HUES48 (cell line): Measurements from ENCODE around the gene N4BP3.
"Not testable (repeated sequence)": the region's sequence is repeated elsewhere in the genome, so short reads cannot be mapped to it uniquely, and the experiment has no call there.

Experiments
- H3K27ac ChIP-seq: one replicate; pipeline ENCODE4 v1.7.0; 2013; ENCODE audit warnings: low read depth, low read length, inconsistent platforms
- H3K27me3 ChIP-seq: 2 replicates; pipeline ENCODE4 v1.6.1; 2013; ENCODE audit warnings: mild to moderate bottlenecking, low read length; ENCODE audit not compliant: control insufficient read depth, insufficient read depth
- H3K36me3 ChIP-seq: 2 replicates; pipeline ENCODE4 v1.6.1; 2013; ENCODE audit warnings: low read length; ENCODE audit not compliant: control insufficient read depth, insufficient read depth
- H3K4me1 ChIP-seq: 2 replicates; pipeline ENCODE4 v1.6.1; 2013; ENCODE audit warnings: mild to moderate bottlenecking, low read length; ENCODE audit not compliant: control insufficient read depth, insufficient read depth
- H3K4me3 ChIP-seq: 2 replicates; pipeline ENCODE4 v1.5.1; 2013; ENCODE audit warnings: mild to moderate bottlenecking, low read depth, low read length
- H3K9ac ChIP-seq: 2 replicates; pipeline ENCODE4 v1.6.1; 2013; ENCODE audit warnings: mild to moderate bottlenecking, low read depth, low read length, moderate library complexity
- H3K9me3 ChIP-seq: 2 replicates; pipeline ENCODE4 v1.6.1; 2013; ENCODE audit warnings: low read length; ENCODE audit not compliant: control insufficient read depth, insufficient read depth

The N4BP3 gene

DNA sequence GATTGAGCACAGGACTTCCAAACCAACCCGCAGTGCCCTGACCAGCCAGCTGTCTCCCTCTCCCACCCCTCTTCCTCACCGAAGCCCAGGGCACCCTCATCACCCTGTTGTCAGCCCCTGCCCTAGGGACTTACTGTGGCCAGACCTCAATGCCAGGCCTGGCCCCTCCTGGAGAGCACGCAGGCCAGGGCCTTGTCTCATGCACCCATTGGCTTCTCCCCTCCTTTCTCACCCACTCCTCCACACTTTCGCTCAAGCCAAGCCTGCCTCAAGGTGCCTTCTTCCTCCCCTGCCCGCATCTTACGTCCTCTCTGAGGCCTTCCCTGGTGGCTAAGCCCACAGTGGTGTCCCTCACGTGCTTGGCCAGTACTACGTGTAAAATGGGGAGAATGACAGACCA lies 33.3 kb upstream of the N4BP3 start:
- no peak overlapping the region for H3K4me3 ChIP-seq
- no peak overlapping the region for H3K9ac ChIP-seq
- no peaks in the 10 kb centered on the region for H3K9me3 ChIP-seq
- peaks cover 9% of the 10 kb centered on the region; the same call in 1 of the 2 replicates for H3K4me1 ChIP-seq
- H3K27ac ChIP-seq: no peak overlapping the region
- no peaks in the 10 kb centered on the region for H3K36me3 ChIP-seq
- peaks cover 8% of the 10 kb centered on the region for H3K27me3 ChIP-seq

- no peaks in the 10 kb centered on the region for H3K36me3 ChIP-seq
- H3K9me3 ChIP-seq: no peaks in the 10 kb centered on the region
- H3K27ac ChIP-seq: no peak overlapping the region
- peaks cover 8% of the 10 kb centered on the region; the same call in 1 of the 2 replicates for H3K4me1 ChIP-seq
- no peak overlapping the region for H3K9ac ChIP-seq
- H3K4me3 ChIP-seq: no peak overlapping the region
- H3K27me3 ChIP-seq: peaks cover under 1% of the 10 kb centered on the region; the same call in 1 of the 2 replicates
These were observed 32.5 kb upstream of the N4BP3 start for GRCh38 chr5:178080618-178081410.

GRCh38 chr5:178081571-178082243 lies 31.6 kb upstream of the N4BP3 start:
- no peak overlapping the region for H3K27ac ChIP-seq
- no peak overlapping the region for H3K9ac ChIP-seq
- H3K9me3 ChIP-seq: no peaks in the 10 kb centered on the region
- H3K36me3 ChIP-seq: no peaks in the 10 kb centered on the region
- H3K4me1 ChIP-seq: peaks cover 6% of the 10 kb centered on the region; the same call in 1 of the 2 replicates
- H3K27me3 ChIP-seq: no peaks in the 10 kb centered on the region
- no peak overlapping the region for H3K4me3 ChIP-seq

DNA sequence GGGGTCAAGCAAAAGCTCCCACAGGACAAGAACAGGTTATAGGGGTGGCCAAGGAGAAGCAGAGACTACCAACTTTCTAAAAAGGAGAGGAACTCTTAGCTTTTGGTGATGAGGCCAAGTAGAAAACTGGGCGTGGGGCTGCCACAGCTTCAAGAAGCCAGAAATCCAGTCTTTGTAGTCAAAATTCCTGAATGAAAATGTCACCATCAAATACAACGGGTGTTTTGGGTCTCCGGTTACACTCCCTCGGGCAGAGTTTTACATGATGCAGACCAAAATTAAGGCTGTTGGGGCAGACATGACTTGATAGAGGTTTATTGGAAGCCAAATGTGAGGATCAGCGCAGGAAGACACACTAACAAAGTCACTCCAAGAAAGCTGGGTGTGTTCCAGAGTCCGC lies 29.4 kb upstream of the N4BP3 start:
- Histone ChIP-seq H3K27me3 (no peaks in the 10 kb centered on the region), H3K27ac (no peak overlapping the region), H3K36me3 (no peaks in the 10 kb centered on the region), H3K4me3 (no peak overlapping the region), H3K4me1 (no peaks in the 10 kb centered on the region), H3K9ac (no peak overlapping the region), H3K9me3 (no peaks in the 10 kb centered on the region)

DNA sequence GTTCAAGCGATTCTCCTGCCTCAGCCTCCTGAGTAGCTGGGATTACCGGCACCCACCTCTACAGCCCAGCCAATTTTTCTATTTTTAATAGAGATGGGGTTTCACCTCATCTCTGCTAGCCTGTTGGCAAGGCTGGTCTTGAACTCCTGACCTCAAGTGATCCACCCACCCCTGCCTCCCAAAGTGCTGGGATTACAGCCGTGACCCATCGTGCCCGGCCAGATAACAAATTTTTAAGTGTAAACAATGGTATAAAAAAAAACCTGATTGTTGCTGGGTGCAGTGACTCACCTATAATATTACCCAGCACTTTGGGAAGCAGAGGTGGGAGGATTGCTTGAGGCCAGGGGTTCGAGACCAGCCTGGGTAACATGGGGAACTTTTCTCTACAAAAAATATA lies 28.0 kb upstream of the N4BP3 start:
- Histone ChIP-seq H3K9me3 (no peaks in the 10 kb centered on the region), H3K27me3 (no peaks in the 10 kb centered on the region), H3K27ac (no peak overlapping the region), H3K36me3 (no peaks in the 10 kb centered on the region), H3K4me1 (no peaks in the 10 kb centered on the region), H3K4me3 (no peak overlapping the region), H3K9ac (no peak overlapping the region)

DNA sequence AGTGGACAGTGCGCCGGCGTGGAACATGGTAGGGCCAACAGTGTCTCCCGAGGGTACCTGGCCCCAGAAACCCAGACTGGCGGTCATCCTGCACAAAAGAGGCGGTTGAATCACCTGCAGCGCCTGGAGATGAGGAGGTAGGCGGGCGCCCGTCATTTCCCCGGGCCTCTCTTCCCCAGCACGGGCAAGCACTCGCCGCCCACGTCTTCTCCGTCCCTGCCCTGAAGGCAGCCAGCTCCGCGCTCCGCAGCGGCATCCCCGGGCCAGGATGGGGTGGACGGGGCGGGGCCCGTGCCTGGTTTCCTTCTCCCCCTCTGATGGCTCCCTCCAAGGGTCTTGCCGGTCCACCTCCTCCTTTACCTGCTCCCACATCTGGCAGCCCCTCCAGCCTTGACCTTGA lies 27.1 kb upstream of the N4BP3 start:
- Histone ChIP-seq H3K4me1 (no peaks in the 10 kb centered on the region), H3K9ac (no peak overlapping the region)

GRCh38 chr5:178087199-178087598 lies 26.1 kb upstream of the N4BP3 start:
- H3K4me3 ChIP-seq, H3K27ac ChIP-seq, H3K27me3 ChIP-seq, H3K9me3 ChIP-seq, H3K36me3 ChIP-seq, H3K4me1 ChIP-seq, H3K9ac ChIP-seq: not testable (repeated sequence)

More for the DNA sequence above, 27.1 kb upstream of the N4BP3 start:
- H3K27ac ChIP-seq: no peak overlapping the region
- H3K9me3 ChIP-seq: no peaks in the 10 kb centered on the region
- H3K27me3 ChIP-seq: no peaks in the 10 kb centered on the region
- H3K36me3 ChIP-seq: no peaks in the 10 kb centered on the region
- H3K4me3 ChIP-seq: no peak overlapping the region

DNA sequence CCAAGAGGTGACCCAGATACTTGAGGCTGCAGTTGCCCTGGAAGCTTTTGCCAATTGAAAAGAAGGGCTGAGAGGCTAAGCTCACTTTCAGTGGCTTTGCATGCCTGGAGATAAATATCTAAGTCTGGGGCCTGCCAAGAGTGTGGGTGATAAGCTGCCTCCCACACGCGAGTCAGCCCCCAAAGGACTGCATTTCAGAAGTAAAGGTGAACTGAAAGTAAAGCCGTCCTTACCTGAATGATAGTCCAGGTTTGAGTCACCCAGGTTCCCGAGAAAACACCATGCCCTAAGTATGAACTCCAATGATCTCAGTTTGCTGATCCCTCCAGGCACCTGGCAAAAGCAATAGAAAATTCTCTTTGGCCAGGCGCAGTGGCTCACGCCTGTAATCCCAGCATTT lies 22.5 kb upstream of the N4BP3 start:
- no peak overlapping the region for H3K27ac ChIP-seq
- no peaks in the 10 kb centered on the region for H3K9me3 ChIP-seq
- H3K4me1 ChIP-seq: no peaks in the 10 kb centered on the region
- H3K36me3 ChIP-seq: no peaks in the 10 kb centered on the region
- no peaks in the 10 kb centered on the region for H3K27me3 ChIP-seq
- H3K4me3 ChIP-seq: no peak overlapping the region
- H3K9ac ChIP-seq: no peak overlapping the region

DNA sequence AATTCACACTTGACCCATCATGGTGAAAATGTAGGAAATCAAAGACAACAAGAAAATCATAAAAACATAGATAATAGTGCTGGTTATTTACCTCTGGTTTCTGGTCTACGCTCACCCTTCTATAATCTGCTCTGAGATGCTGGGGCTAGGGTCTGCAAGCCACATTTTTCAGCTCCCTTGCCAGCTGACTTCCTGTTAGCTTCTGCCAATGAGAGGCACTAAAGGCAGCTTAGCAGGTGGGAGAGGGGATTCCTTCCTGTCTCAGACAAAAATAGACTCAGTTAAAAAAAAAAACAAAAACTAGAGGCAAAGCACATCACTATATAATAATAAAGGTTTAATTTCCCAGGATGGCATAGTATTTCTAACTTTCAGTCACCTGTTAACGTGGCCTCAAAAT lies 20.2 kb upstream of the N4BP3 start:
- Histone ChIP-seq H3K27ac (no peak overlapping the region), H3K9ac (no peak overlapping the region), H3K36me3 (no peaks in the 10 kb centered on the region), H3K4me1 (no peaks in the 10 kb centered on the region), H3K9me3 (no peaks in the 10 kb centered on the region), H3K27me3 (no peaks in the 10 kb centered on the region), H3K4me3 (no peak overlapping the region)

DNA sequence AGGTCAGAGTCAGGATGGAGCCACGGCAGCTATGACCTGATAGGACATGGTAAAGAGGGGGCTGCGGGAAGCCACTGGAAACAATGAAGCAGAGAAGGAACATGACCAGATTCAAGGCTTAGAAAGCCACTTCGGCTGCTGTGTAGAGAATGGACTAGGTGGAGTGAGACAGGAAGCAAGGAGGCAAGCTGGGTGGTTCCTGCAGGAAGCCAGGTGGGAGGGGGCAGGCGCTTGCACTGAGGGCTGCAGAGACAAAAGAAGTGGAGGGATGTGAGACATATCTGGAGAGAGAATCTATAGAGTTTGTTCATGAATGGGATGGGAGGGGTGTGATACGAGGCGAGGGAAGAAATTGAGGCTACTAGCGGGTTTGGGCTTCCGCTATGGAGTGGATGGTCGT lies 19.0 kb upstream of the N4BP3 start:
- Histone ChIP-seq H3K4me3 (no peak overlapping the region), H3K27me3 (no peaks in the 10 kb centered on the region)

GRCh38 chr5:178098685-178099084 lies 14.6 kb upstream of the N4BP3 start:
- Histone ChIP-seq H3K27ac (no peak overlapping the region), H3K9me3 (no peaks in the 10 kb centered on the region), H3K4me3 (no peak overlapping the region), H3K4me1 (no peaks in the 10 kb centered on the region), H3K9ac (no peak overlapping the region), H3K36me3 (no peaks in the 10 kb centered on the region), H3K27me3 (no peaks in the 10 kb centered on the region)

More for the DNA sequence above, 19.0 kb upstream of the N4BP3 start:
- Histone ChIP-seq H3K9ac (no peak overlapping the region), H3K9me3 (no peaks in the 10 kb centered on the region), H3K27ac (no peak overlapping the region), H3K36me3 (no peaks in the 10 kb centered on the region), H3K4me1 (no peaks in the 10 kb centered on the region)
